AG20443 (cell line): ENCODE data around the gene LRP1.

Experiments
- DNase-seq: peaks from one replicate; pipeline ENCODE4 v3.0.0; 2012; ENCODE audit warnings: low spot score, mixed read lengths

The LRP1 gene

GRCh38 chr12:57154076-57154475 lies 25.8 kb downstream of the LRP1 start:
- DNase-seq: no peak

DNA sequence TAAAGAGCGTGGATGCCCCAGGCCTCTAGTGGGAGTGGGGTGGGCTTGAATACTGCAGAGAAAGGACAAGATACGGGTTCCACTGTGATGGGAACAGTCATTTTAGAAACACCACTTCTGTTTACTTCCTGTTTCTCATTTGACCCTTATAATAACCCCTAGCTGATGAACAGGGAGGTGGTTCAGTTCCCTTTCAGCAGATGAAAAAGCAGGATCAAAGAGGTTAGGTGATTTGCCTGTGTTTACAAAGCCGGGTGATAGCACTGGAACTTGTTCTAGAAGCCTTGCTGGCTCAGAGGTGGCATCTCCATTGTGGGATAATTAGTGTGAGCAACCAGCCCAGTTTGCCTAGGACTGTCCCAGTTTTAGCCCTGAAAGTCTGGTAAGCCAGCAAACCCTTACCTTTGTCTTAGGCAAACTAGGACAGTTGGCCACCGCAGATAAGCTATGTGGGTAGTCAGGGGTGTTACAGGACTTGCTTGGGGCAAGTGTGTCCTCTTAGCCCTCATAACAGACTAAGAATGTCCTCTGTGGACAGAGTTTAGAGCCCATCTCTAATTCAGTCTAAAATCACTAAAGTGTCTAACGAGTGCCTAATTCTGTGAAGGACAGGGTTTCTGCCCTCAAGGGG lies 26.6 kb downstream of the LRP1 start:
- DNase-seq: no peak

DNA sequence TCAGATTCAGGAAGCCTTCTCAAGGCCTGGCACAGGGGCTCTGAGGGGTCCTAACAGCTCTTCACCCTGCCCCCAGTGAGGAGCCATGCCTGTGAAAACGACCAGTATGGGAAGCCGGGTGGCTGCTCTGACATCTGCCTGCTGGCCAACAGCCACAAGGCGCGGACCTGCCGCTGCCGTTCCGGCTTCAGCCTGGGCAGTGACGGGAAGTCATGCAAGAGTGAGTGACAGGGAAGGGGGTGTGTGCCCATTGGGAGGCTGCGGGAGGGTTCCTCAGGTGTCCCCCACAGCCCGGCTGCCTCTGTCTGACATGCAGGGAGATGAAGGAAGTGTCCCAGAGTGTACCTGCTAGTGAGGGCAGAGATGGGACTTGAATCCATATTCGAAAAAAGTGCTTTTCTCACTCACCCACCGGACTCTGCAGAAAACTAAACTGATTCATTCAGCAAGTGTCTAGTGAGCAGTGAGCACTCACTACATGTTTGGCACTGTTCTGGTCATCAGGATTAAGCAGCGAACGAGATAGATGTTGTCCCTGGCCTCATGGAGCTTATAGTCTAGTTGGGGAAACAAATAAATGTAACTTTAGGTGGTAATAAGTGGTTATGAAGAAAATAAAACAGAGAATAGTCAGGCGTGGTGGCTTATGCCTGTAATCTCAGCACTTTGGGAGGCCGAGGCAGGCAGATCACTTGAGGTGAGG lies 28.6 kb downstream of the LRP1 start:
- no peak for DNase-seq

GRCh38 chr12:57157588-57158173 lies 29.4 kb downstream of the LRP1 start:
- DNase-seq: no peak

DNA sequence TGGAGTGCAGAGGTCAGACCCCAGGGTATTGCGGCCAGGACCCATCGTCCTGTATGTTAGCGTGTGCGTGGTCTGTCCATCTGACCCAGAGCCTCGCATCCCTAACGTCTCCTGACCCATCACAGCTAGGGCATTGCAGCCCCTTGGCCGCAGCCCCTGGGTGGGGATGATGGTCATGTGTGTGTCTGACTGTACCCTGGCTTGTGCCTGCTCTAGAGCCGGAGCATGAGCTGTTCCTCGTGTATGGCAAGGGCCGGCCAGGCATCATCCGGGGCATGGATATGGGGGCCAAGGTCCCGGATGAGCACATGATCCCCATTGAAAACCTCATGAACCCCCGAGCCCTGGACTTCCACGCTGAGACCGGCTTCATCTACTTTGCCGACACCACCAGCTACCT lies 29.9 kb downstream of the LRP1 start:
- DNase-seq: no peak

- no peak for DNase-seq
Observed at GRCh38 chr12:57158665-57159064, 30.4 kb downstream of the LRP1 start.

DNA sequence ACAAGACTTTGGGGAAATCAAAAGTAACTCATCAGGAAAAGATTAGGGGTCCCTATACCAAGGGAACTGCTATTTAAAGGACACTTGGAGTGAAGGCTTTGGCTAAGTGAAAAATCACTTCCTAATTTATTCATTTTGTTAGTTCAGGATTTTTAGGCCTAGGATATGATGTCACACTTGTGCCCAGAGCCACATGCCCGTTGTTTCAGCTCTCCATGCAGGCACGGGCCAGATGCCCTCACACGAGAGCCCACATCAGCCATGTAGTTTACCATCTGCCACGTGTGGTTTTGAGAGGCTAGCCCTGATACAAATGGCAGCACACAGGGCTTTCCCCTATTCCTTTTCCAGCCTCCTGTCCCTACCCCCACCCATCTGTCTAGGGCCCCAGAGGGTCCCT lies 31.0 kb downstream of the LRP1 start:
- no peak for DNase-seq

- DNase-seq: no peak
Observed at GRCh38 chr12:57160040-57160439, 31.8 kb downstream of the LRP1 start.

- no peak for DNase-seq
Observed at GRCh38 chr12:57160741-57161140, 32.5 kb downstream of the LRP1 start.

GRCh38 chr12:57161491-57161890 lies 33.2 kb downstream of the LRP1 start:
- DNase-seq: peak; percentile 56

- no peak for DNase-seq
Observed at GRCh38 chr12:57162553-57163125, 34.4 kb downstream of the LRP1 start.

- no peak for DNase-seq
Observed at GRCh38 chr12:57164454-57164853, 36.2 kb downstream of the LRP1 start.

- DNase-seq: no peak
Observed at GRCh38 chr12:57164966-57165625, 36.8 kb downstream of the LRP1 start.

GRCh38 chr12:57165741-57166140 lies 37.5 kb downstream of the LRP1 start:
- peak; percentile 68 for DNase-seq

DNA sequence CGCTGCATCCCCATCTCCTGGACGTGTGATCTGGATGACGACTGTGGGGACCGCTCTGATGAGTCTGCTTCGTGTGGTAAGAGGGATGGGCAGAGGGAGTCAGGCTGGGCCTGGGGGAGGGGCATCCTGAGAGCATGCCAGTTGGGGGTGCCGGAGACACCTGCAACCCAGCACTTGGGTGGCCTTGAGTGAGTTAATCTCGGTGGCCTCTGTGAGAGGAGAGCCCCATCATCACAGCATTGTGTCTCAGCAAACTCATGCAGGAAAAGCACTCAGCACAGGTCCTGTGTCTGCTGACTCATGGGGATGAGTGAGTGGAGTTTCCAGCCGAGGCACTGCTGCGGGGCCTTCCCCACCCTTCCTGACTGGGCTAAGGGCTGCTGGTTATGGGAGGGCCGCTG lies 38.7 kb downstream of the LRP1 start:
- peak; percentile 82 for DNase-seq

DNA sequence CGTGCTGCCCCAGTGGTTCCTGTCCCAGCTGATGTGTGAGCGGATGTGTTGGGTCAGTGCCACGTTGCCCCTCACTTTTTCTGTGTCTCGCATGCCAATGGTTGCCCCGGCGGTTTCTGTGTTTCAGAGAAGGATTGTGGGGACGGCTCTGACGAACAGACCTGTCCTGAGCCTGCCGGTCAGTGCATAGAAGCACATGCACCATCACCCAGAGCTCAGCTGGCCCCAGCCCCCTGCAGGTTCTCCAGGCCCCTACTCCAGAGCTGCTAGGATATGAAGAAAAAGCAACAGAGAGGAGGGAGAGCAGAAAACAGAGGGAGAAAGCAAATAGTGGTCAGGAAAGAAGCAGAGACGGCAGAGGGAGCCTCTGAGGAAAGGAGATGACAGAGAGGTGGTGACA lies 39.8 kb downstream of the LRP1 start:
- DNase-seq: no peak

- no peak for DNase-seq
Observed at GRCh38 chr12:57169046-57169795, 40.9 kb downstream of the LRP1 start.

GRCh38 chr12:57169969-57170368 lies 41.7 kb downstream of the LRP1 start:
- no peak for DNase-seq

DNA sequence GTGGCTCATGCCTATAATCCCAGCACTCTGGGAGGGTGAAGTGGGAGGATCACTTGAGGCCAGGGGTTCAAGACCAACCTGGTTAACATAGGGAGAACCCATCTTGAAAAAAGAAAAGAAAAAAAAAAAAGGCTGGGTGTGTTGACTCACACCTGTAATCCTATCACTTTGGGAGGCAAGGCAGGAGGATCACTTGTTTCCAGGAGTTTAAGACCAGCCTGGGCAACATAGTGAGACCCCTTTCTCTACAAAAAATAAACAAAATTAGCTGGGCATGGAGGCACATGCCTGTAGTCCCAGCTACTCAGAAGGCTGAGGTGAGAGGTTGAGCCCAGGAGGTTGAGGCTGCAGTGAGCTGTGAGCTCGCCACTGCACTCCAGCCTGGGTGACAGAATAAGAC lies 42.1 kb downstream of the LRP1 start:
- no peak for DNase-seq

GRCh38 chr12:57170927-57171326 lies 42.6 kb downstream of the LRP1 start:
- DNase-seq: no peak

DNA sequence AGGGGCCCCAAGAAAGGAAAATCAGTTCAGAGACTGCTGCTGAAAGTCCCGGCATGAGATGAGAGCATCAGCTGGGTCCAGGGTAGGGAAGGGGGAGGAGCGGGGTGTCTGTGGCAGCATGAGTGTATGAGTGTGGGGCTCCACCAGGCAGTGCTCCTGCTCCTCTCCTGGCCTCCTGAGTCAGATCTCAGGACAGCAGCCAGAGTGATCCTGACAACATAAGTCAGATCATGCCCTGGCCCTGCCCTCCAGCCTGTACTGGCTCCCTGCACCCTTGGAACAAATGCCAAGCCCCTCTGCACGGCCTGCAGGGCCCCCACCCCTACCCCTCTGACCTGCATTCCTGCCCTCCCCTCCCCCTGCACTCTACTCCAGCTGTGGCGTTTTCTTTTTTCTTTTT lies 43.4 kb downstream of the LRP1 start:
- DNase-seq: peak; percentile 78

GRCh38 chr12:57173089-57173488 lies 44.8 kb downstream of the LRP1 start:
- peak; percentile 50 for DNase-seq
